ENCODE data around the gene KLHL25. TPM values are rescaled to one million over a fixed set of nuclear protein-coding genes. Genes with fewer than 3 reads are reported as not detected.

The KLHL25 gene
- total RNA-seq, 1 experiment from 2014 or later, result 18.4 TPM

- no peak overlapping the region for H3K18ac ChIP-seq (ENCODE audit: insufficient read length, low read depth, low read length)
- H2BK20ac ChIP-seq (ENCODE audit: low read depth, low read length, poor library complexity, severe bottlenecking), result no peak overlapping the region
- H3K4me2 ChIP-seq (ENCODE audit: insufficient read depth, insufficient read length, low read length), result no peak overlapping the region
- H2BK15ac ChIP-seq (ENCODE audit: low read depth, low read length), result no peak overlapping the region
- no peak overlapping the region for H3K14ac ChIP-seq (ENCODE audit: insufficient read depth, low read length)
- no peak overlapping the region for H3K23ac ChIP-seq (ENCODE audit: insufficient read length, low read depth, low read length)
- H2BK12ac ChIP-seq (ENCODE audit: insufficient read length, low read depth, low read length), result no peak overlapping the region
- WGBS (ENCODE audit: extremely low coverage, insufficient read length, low lambda C conversion rate), result no CpG with 5 or more reads among the region's 4 CpGs
- no peaks in the 10 kb centered on the region; the same call in 1 of the 2 replicates for H3K4me1 ChIP-seq (ENCODE audit: insufficient read depth, low read length)
- no peak overlapping the region for H3K4ac ChIP-seq (ENCODE audit: low read depth, low read length)
- H2BK120ac ChIP-seq (ENCODE audit: low read depth, low read length, poor library complexity, severe bottlenecking), result no peak overlapping the region
- H4K91ac ChIP-seq (ENCODE audit: insufficient read length, low read depth, low read length), result no peak overlapping the region
- no peak for DNase-seq
- no peak for TF ChIP-seq CTCF (conservative IDR thresholded peaks at IDR 0.05)
- no peak overlapping the region for H2AK5ac ChIP-seq (ENCODE audit: insufficient read length, low read length)
- H3K27ac ChIP-seq (ENCODE audit: insufficient read length, low read depth, low read length), result no peak overlapping the region
- H3K27me3 ChIP-seq (ENCODE audit: insufficient read depth, low read length), result no peaks in the 10 kb centered on the region
- H4K20me1 ChIP-seq (ENCODE audit: control insufficient read depth, insufficient read depth, insufficient read length), result no peaks in the 10 kb centered on the region
- H3K4me1 Mint-ChIP-seq, result peaks cover 2 to 6% of the 10 kb centered on the region in 2 experiments; a peak in 3 of 4 replicates
- no peaks in the 10 kb centered on the region for H3K9me3 Mint-ChIP-seq
- no peak overlapping the region for H3K56ac ChIP-seq (ENCODE audit: insufficient read length, low read depth, low read length)
- no peak overlapping the region for H2AFZ ChIP-seq (ENCODE audit: low read length)
- no peak overlapping the region for H3K4me3 Mint-ChIP-seq
- no peak overlapping the region for H4K5ac ChIP-seq (ENCODE audit: insufficient read length, low read depth, low read length)
- H3T11ph ChIP-seq (ENCODE audit: low read length), result no peak overlapping the region
- no peaks in the 10 kb centered on the region for H3K9me3 ChIP-seq (ENCODE audit: control insufficient read depth, low read depth, low read length)
- H3K79me1 ChIP-seq (ENCODE audit: insufficient read depth, low read depth, low read length, poor library complexity, severe bottlenecking), result no peaks in the 10 kb centered on the region
- no peak overlapping the region for H3K9ac ChIP-seq (ENCODE audit: extremely low read depth, insufficient read length, low read length)
- no peak overlapping the region for H2BK5ac ChIP-seq (ENCODE audit: insufficient read length, low read length)
- no peaks in the 10 kb centered on the region for H3K36me3 Mint-ChIP-seq (ENCODE audit: insufficient read depth in 1 of 3, low read depth in 3 of 3)
- H3K27ac Mint-ChIP-seq, result peak overlapping the region in 1 of 3 experiments; percentile 79; a peak in 1 of 7 replicates
- H3K79me2 ChIP-seq (ENCODE audit: insufficient read depth, low read length), result no peaks in the 10 kb centered on the region
- no peak overlapping the region for H4K8ac ChIP-seq (replicated peaks; ENCODE audit: insufficient read length, low read depth, low read length)
- H3K23me2 ChIP-seq (ENCODE audit: insufficient read length, low read depth, low read length, poor library complexity, severe bottlenecking), result no peaks in the 10 kb centered on the region
- no peaks in the 10 kb centered on the region; the same call in 1 of the 2 replicates for H3K27me3 Mint-ChIP-seq (ENCODE audit: low read depth)
These were observed 34.1 kb upstream of the KLHL25 start for GRCh38 chr15:85828874-85829273.
